HG03095 (cell line): ENCODE measurements around the gene MRPL4.
A peak's percentile ranks its signal among the peaks of the same experiment; 100 is the strongest.
"Not testable (repeated sequence)": the region's sequence is repeated elsewhere in the genome, so short reads cannot be mapped to it uniquely, and the experiment has no call there.

Experiments
- ATAC-seq: cut with Tn5 transposase; IDR thresholded peaks from one replicate; pipeline ENCODE4 v1.9.1; 2021; ENCODE audit warnings: moderate library complexity; ENCODE audit not compliant: unreplicated experiment

The MRPL4 gene

DNA sequence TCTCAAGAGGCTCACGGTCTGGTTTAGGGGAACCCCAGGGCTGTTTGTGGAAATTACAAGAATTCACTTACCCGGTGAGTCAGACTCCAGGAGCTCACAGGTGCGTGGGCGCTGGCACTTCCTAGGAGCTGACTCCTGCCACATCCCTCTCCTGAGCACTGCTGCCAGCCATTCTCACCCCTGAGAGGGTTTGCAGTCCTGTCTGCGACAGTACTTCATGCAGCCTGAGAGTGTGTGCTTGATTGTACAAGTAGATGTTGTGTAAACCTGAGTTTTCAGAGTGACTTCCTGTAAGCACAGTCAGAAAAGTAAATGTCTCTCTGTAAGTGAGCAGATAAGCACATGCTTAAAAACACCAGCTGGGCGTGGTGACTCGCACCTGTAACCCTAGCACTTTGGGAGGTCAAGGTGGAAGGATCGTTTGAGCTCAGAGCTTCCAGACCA, 8.1 kb downstream of the MRPL4 start:
- no peak for ATAC-seq

GRCh38 chr19:10262771-10263170, 10.8 kb downstream of the MRPL4 start:
- ATAC-seq: no peak

DNA sequence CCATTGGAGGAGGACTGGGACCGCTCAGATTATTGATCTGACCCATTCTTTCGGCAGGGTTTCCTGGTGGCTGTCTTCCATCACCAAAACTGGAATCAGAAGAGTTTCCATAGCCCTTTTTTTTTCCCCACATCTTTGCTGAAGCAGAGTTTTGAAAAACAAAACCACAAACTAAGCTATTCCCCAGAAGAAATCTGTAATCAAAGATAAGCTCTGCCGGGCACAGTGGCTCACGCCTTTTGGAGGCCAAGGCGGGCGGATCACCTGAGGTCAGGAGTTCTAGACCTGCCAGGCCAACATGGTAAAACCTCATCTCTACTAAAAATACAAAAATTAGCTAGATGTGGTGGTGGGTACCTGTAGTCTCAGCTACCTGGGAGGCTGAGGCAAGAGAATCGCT, 14.7 kb downstream of the MRPL4 start:
- no peak for ATAC-seq

GRCh38 chr19:10268071-10268470, 16.1 kb downstream of the MRPL4 start:
- no peak for ATAC-seq

DNA sequence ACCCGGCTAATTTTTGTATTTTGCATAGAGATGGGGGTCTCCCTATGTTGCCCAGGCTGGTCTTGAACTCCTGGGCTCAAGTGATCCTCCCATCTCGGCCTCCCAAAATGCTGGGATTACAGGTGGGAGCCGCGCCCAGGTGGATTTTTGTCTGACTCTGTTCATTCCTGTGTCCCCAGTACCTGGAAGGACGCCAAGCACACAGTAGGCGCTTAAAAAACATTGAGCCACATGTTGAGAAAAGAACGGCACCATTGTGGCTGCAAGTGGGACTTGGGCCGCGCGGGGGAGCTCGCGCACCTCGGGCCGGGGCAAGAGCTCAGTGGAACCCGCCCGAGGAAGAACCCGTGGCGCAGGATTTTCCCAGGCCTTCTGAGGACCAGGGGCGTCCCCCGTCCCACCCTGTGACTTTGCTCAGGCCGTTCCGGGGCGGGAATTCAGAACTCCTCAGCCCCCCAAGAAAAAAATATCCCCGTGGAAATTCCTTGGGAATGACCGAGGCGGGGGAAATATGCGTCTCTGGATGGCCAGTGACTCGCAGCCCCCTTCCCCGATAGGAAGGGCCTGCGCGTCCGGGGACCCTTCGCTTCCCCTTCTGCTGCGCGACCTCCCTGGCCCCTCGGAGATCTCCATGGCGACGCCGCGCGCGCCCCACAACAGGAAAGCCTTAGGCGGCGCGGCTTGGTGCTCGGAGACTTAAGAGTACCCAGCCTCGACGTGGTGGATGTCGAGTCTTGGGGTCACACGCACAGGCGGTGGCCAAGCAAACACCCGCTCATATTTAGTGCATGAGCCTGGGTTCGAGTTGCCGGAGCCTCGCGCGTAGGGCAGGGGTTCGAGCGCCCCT, 17.5 kb downstream of the MRPL4 start:
- ATAC-seq: no peak

- no peak for ATAC-seq
Measured at GRCh38 chr19:10270180-10270615, 18.2 kb downstream of the MRPL4 start.

DNA sequence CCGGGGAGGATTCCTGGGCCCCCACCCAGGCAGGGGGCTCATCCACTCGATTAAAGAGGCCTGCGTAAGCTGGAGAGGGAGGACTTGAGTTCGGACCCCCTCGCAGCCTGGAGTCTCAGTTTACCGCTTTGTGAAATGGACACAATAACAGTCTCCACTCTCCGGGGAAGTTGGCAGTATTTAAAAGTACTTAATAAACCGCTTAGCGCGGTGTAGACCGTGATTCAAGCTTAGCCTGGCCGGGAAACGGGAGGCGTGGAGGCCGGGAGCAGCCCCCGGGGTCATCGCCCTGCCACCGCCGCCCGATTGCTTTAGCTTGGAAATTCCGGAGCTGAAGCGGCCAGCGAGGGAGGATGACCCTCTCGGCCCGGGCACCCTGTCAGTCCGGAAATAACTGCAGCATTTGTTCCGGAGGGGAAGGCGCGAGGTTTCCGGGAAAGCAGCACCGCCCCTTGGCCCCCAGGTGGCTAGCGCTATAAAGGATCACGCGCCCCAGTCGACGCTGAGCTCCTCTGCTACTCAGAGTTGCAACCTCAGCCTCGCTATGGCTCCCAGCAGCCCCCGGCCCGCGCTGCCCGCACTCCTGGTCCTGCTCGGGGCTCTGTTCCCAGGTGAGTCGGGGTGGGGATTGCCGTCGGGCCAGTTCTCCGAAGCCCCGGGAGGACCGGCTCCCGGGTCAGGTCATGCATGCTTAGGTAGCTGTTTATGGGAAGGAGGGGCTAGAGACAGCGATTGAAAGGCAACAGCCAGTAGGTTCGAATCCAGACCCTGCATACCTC, 18.8 kb downstream of the MRPL4 start, which contains the start of gene ICAM1:
TSS of gene ICAM1 (plus strand) at position 505 of the 779 bp plus-strand sequence. CDS start at position 545, 40 bp downstream.
- peak; percentile 44 for ATAC-seq

DNA sequence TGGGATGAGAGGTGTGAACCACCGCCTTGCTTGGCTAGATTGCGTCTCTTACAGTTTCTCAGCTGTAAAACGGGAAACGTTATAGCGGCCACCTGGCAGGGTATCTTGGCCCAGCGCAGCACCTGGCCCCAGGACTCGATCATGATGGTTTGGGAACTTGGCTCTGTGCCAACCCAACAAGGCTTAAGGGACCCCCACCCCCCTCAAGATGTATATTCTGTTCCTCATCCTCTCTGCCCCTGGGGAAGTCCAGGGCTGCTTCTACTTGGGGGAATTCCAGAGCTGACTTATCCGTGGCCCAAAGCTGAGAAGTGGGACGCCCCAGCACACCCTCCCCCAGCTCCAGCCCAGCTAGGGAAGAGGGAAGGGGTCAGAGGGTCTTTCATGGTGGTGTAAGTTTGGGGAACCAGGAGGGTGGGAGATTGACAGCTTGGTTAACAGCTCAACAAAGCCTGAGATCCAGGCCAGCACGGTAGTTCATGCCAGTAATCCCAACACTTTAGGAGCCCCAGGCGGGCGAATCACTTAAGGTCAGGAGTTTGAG, 19.6 kb downstream of the MRPL4 start:
- ATAC-seq: peak; percentile 9

- ATAC-seq: no peak
Measured at GRCh38 chr19:10274589-10274988, 22.6 kb downstream of the MRPL4 start.

- no peak for ATAC-seq
Measured at GRCh38 chr19:10277795-10278589, 26.0 kb downstream of the MRPL4 start.

GRCh38 chr19:10278935-10279334, 26.9 kb downstream of the MRPL4 start:
- ATAC-seq: no peak

- no peak for ATAC-seq
Measured at GRCh38 chr19:10279737-10280442, 27.9 kb downstream of the MRPL4 start.

GRCh38 chr19:10282043-10282442, 30.0 kb downstream of the MRPL4 start:
- not testable (repeated sequence) for ATAC-seq

DNA sequence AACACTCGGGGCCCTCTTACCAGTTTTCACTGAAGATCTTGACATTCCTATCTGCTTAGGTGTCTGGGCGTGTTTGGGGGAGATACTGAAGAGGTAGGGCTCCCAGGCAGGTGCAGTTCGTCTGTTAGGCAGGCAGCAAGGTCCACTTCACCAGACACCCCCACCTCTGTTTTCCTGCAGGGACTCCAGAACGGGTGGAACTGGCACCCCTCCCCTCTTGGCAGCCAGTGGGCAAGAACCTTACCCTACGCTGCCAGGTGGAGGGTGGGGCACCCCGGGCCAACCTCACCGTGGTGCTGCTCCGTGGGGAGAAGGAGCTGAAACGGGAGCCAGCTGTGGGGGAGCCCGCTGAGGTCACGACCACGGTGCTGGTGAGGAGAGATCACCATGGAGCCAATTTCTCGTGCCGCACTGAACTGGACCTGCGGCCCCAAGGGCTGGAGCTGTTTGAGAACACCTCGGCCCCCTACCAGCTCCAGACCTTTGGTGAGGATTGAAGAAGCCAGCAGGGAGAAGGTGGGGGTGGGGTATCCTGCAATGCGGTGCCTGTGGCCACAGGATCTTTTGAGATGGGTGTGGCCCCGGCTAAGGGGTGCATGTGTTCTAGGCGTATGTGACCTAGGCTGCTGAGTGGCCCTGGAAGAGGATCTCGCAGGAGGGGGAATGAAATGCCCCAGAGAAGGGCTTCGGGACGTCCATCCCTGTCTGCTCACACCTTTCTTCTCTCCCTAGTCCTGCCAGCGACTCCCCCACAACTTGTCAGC, 31.5 kb downstream of the MRPL4 start:
- no peak for ATAC-seq

- no peak for ATAC-seq
Measured at GRCh38 chr19:10284065-10284959, 32.3 kb downstream of the MRPL4 start.

DNA sequence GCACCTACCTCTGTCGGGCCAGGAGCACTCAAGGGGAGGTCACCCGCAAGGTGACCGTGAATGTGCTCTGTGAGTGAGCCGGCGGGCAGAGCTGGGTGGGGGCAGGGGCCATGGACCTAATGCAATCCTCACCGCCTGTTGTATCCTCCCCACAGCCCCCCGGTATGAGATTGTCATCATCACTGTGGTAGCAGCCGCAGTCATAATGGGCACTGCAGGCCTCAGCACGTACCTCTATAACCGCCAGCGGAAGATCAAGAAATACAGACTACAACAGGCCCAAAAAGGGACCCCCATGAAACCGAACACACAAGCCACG, 32.9 kb downstream of the MRPL4 start:
- ATAC-seq: no peak

DNA sequence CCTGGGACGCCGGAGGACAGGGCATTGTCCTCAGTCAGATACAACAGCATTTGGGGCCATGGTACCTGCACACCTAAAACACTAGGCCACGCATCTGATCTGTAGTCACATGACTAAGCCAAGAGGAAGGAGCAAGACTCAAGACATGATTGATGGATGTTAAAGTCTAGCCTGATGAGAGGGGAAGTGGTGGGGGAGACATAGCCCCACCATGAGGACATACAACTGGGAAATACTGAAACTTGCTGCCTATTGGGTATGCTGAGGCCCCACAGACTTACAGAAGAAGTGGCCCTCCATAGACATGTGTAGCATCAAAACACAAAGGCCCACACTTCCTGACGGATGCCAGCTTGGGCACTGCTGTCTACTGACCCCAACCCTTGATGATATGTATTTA, 33.4 kb downstream of the MRPL4 start:
- no peak for ATAC-seq
